Hypothalamus (tissue), 51 donors: ENCODE results near the gene EMP3.
A peak's percentile ranks its signal among the peaks of the same experiment; 100 is the strongest.
"Not testable (repeated sequence)": the region's sequence is repeated elsewhere in the genome, so short reads cannot be mapped to it uniquely, and the experiment has no call there.

Experiments used
- DNase-seq, 51 donors: peaks; one replicate each; lab custom pipeline; 2025; lab: John Stamatoyannopoulos, UW

The EMP3 gene

DNA sequence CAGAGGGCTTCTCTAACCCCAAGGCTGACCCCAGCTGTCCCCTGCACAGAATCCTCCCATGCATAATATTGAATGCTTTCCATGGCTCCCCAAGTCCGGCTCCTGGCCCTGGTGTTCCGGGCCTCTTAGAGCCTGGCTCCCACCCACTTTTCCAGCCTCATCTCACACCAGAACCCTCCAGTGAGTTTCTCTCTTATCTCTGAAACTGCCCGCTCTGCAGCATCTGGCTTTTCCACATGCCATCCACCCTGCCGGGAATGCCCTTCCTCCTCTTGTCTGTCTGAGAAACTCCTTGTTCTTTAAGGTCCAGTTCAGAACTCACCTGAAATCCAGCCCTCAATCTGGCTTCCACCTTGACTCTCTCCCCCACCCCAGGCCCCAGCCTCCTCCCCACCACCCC, 45.6 kb downstream of the EMP3 start:
- DNase-seq = no peak

DNA sequence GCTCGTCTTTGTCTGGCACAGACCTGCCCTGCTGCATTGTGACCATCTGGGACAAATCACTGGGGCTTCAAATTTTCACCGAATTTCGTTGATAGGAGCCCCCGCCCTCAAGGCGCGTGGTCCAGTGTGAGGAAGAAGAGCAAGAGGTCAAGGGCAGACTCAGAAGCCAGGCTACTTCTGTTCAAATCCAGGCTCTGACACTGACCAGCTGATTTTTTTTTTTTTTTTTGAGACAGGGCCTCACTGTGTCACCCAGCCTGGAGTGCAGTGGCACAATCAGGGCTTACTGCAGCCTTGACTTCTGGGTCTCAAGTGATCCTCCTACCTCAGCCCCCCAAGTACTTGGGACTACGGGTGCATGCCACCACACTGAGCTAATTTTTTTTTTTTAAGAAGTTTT, 46.0 kb downstream of the EMP3 start:
- DNase-seq = no peak

DNA sequence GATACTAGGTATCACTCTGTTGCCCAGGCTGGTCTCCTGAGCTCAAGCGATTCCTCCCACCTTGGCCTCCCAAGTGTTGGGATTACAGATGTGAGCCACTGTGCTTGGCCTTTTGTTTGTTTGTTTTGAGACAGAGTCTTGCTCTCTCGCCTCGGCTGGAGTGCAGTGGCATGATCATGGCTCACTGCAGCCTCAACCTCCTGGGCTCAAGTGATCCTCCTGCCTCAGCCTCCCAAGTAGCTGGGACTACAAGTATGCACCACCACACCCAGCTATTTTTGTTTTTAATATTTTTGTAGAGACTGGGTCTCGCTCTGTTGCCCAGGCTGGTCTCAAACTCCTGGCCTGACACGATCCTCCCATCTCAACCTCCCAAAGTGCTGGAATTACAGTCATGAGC, 46.4 kb downstream of the EMP3 start:
- not testable (repeated sequence) for DNase-seq

DNA sequence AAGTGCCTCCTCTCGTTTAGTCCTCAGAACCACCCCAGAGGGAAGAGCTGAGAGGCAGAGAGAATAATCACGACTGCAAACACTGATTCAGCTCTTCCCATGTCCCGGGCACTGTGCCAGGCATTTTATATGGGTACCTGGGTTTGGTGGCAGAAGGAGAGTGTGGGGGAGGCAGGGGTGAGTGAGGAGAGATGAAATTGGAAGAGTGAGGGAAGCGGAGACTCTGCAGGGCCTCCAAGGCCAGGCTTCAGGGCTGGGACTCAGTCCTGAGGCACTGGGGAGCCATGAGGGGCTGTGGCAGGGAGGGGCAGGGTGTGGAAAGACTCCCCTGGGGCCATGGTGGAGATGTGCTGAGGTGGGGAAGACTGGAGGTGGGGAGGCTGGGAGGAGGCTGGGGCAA, 47.6 kb downstream of the EMP3 start:
- DNase-seq = peak in 4 of 51 donors; percentile 14 to 49 (median 30)

DNA sequence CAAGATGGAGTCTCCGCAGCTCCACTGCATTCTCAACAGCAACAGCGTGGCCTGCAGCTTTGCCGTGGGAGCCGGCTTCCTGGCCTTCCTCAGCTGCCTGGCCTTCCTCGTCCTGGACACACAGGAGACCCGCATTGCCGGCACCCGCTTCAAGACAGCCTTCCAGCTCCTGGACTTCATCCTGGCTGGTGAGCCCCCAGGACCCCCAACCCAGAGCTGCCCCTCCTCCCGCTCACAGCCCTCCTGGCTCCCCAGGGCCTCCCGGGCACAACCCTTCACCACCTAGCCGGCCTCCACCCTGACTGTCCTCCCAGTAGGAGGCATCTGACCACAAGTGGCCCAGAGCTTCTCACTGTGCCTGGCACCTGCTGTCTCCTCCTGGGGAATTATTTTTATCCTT, 48.2 kb downstream of the EMP3 start:
- no peak for DNase-seq

DNA sequence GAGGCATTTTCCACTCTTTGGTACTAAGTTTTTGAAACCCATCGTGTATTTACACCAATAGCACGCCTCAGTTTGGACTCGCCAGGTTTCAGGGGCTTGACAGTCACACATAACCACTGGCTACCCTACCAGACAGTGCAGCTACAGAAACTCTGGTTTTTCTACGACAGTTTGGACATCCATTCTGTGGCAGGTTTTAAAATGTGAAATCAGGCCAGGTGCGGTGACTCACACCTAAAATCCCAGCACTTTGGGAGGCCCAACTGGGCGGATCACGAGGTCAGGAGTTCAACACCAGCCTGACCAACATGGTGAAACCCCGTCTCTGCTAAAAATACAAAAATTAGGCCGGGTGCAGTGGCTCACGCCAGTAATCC, 52.8 kb downstream of the EMP3 start:
- DNase-seq = no peak

DNA sequence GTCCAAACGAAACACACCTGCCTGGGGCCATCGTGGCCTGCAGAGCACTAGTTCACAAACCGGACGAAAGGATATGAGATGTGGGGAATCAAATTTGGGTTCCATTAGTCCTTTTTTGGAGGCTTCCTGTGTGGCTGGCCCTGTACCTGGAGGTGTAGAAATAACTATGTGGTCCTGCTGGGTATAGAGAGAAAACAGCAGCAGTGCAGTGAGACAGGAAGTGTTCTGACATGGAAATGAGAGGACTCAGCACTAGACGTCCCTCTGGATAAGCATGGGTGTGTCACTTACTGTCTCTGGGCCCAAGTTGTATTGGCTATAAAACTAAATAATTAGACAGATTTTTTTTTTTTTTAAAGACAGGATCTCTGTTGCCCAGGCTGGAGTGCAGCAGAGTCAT, 53.7 kb downstream of the EMP3 start:
- DNase-seq = no peak
